GM21360 (cell line): ENCODE data around the gene PLD1.
"Not testable (repeated sequence)": the region's sequence is repeated elsewhere in the genome, so short reads cannot be mapped to it uniquely, and the experiment has no call there.

Experiments
- ATAC-seq: cut with Tn5 transposase; IDR thresholded peaks from one replicate; pipeline ENCODE4 v1.9.1; 2021; ENCODE audit warnings: mild to moderate bottlenecking, moderate library complexity; ENCODE audit not compliant: unreplicated experiment

The PLD1 gene

DNA sequence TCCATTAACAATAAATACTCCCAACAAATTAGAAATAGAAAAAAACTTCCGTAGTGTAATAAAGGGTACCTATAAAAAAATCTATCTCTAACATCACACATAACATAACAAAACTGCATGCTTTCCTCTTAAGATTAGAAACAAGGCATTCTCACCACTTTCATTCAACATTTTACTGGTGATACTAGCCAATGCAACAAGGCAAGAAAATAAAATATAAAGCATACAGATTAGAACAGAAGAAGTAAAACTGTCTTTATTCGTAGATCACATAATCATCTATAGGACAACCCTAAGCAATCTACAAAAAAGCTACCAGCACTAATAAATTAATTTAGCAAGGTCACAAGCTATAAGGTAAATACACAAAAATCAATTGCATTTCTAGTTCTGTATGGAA lies 107.1 kb downstream of the PLD1 start:
- no peak for ATAC-seq

DNA sequence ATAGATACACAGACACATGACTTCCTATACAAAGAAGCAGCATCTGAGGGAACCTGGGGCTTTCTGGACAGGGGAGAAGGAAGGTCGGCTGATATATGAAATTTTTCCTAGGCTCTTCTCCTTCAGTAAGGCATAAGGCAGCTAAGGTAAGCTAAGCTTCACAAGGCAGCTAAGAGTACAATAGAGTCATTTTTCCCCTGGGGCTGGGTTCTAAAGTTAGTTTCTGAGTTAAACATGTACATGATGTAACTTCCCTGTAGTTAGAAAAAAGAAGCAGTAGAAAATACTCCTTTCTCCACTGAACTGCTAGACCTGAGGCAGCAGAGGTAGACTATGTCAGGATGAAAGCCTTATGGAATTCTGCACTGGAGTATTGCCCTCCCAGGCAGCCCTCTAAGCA lies 109.6 kb downstream of the PLD1 start:
- no peak for ATAC-seq

DNA sequence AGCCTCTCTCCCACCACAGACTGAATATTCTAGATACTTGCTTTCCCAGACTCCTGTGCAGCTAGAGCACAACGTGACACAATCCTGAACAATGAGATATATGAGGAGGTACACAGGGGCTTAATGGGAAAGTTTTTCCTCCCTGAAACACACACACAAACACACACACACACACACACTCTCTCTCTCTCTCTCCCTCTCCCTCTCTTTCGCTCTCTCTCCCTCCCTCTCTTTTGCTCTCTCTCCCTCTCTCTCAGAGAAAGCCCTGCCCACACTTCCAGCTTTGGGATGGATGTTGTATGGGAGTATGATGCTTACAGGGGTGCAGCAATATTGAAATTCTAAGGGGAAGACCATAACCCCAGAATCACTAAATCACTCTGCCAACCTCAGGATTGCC lies 110.1 kb downstream of the PLD1 start:
- ATAC-seq = no peak

DNA sequence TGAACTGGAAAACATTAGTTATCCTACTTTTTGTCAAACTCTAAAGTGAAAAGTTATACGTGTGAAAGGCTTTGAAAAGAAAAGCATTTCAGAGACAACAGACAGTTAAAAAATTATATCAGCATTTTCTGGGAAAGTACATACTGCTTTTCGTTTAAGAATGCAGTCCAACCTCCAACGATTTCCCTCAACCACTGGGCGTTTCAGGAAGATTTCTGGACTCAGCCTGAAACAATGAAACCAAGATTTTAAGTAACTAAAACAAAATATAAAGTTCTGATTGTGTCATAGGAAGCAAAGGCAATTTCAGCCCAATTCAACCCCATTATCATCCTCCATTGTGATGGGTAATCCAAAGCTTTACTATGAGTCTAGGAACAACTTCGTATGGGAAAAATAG lies 110.7 kb downstream of the PLD1 start:
- ATAC-seq = no peak

DNA sequence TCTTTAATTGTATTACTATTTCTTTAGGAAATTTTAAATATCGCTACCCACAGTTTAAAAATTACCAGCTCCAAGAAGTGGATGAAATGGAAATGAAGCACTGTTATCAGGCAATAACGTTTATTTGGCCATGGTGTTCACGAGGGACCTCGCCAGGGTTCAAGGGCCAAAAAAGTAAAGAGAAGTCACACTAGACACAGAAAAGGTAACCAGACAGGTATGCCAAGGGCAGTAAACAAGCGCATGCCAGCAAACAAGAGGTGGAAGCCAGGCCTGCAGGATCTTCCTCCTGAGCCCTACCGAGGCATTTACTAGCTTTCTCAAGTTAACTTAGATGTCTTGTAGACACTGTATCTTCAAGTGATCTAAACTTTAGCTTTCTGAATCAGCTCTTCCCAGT lies 113.5 kb downstream of the PLD1 start:
- ATAC-seq = no peak

DNA sequence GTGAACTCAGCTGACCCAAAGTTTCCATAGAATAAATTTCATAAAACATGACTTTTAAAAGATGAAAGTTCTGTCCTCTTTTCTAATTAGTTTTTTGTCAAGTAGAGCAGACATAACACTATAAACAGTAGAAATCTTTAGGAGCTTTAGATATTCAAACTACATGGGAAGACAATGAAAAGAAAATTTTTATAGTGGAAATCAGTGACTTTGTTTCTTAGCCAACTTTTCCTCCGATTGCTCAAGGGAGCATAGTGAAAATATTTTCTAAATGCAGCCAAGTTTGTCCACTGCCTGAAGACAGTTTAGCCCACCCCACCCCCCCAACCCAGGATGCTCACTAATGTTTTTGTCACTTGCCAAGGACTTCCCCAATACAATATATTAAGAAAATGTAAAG lies 114.9 kb downstream of the PLD1 start:
- no peak for ATAC-seq

DNA sequence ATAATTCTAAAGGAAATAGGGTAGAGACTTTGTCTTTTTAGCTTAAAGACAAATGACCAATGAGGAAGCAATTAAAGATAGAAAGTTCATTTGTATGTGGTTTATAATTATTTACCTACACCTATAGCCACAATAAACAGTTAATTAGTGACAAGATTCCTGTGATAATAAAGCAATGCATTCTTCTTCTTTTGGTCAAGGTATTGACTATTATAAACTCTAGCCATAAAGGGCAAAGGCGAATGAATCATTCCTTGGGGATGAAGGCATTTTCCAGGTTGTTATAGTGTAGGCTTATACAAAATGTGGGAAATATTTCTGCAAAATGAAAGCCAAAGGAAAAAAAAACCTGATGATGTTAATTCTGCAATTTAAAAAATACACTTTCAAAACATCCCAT lies 115.4 kb downstream of the PLD1 start:
- no peak for ATAC-seq

DNA sequence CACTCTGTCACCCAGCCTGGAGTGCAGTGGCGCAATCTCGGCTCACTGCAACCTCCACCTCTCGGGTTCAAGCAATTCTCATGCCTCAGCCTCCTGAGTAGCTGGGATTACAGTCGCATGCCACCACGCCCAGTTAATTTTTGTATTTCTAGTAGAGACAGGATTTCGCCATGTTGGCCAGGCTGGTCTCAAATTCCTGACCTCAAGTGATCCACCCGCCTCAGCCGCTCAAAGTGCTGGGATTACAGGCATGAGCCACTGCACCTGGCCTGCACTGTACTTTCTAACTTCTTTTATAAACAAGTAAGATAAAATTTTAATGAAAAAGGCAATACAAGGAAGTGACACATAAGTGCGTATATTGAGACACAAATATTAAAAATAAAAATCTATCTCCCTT lies 117.7 kb downstream of the PLD1 start:
- ATAC-seq = not testable (repeated sequence)

DNA sequence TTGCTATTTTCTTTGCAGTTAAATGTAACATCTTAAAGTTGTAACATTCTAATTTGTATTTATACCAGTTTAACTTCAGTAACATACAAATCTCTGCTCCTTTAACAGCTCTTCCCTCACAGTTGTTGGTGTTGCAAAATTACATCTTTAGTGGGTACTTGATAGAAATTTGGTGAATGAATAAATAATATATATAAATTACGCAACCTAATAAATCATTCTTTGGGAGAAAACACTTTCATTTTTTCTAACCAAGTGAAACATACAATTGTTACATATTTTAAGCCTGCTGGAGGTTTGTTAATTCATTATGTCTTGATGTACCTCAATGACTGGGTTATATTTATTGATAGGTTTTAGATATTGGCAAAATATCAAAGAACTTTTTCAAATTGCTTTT lies 118.8 kb downstream of the PLD1 start:
- ATAC-seq = no peak

DNA sequence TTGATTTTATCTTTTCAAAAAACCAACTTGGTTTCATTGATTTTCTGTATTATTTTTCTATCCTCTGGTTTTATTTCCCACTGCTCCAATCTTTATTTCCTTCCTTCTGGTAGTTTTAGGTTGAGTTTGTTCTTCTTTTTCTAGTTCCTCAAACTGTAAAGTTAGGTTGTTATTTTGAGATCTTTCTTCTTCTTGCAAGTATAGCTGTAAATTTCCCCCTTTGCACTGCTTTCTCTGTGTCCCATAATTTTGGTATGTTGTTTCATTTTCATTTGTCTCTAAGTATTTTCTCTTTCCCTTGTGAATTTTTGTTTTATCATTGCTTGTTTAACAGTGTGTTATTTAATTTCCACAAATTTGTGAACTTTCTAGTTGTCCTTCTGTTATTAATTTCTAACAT lies 120.0 kb downstream of the PLD1 start:
- ATAC-seq = no peak

DNA sequence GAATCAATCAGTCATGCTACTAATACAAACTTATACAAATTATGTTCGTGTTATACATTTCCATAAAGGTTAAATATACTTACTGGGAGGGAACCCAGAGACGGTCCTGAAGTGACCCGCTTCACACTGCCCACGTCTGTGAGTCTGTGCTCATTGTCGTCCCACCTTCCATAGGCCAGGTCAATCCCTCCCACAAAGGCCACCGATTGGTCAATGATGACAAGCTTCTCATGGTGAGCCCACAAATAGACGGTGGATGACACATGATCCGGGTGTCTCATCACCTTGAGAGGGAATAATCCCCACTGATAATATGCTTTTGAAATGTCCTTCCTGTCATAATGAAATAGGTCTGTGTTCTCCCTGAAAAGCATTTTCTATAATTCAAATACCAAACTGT lies 121.7 kb downstream of the PLD1 start:
- ATAC-seq = no peak

DNA sequence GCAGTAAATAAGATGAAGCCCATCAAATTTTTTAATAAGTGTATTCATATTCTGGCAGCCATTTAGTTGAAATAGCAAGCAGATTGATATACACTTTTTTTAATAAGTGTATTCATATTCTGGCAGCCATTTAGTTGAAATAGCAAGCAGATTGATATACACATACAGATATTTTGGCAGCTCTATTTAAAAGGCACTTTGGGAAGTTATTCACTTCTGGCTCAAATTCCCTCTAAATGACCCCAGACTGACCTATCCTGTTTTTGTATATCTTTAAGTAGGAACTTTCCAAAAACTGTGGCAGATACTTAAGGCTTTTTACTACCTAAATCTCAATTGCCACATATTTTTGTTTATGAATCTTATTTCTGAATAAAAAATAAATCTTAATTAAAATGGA lies 122.3 kb downstream of the PLD1 start:
- no peak for ATAC-seq

DNA sequence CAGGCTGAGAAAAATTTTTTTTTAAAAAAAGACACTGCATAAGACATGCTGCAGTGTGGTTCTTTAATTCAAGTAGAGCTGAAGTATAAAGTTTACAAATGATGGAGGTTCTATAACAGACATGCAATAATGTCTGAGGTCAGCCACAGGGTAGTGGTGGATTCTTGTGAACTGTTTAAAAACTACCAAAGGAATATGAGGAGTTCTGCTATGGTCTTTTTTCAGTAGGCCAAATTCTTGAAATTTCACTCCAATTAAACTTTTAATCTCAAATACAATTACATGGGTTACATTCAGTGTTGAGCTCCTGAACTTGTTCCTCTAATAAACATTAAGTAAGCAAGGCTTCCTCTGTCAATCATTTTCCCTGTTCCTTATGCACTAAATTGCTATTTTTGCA lies 122.7 kb downstream of the PLD1 start:
- ATAC-seq = no peak

DNA sequence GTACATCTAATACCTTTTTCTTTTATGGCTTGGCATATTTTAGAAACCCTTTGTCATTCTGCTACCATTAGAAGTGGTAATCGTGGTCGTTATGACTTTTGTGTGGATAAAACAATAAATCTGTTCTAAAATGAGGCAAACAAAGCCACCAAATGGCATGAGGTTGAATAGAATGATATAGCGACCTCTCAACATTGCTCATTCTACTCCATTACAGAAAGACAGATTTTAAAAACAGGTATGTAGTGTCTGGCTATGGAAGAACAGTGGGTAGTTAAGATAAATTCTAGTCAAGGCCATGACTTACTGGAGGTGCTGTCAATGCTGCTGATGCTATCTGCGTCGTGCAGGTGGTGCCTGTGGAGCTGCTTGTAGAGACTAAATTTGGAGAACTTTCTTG lies 123.2 kb downstream of the PLD1 start:
- no peak for ATAC-seq

DNA sequence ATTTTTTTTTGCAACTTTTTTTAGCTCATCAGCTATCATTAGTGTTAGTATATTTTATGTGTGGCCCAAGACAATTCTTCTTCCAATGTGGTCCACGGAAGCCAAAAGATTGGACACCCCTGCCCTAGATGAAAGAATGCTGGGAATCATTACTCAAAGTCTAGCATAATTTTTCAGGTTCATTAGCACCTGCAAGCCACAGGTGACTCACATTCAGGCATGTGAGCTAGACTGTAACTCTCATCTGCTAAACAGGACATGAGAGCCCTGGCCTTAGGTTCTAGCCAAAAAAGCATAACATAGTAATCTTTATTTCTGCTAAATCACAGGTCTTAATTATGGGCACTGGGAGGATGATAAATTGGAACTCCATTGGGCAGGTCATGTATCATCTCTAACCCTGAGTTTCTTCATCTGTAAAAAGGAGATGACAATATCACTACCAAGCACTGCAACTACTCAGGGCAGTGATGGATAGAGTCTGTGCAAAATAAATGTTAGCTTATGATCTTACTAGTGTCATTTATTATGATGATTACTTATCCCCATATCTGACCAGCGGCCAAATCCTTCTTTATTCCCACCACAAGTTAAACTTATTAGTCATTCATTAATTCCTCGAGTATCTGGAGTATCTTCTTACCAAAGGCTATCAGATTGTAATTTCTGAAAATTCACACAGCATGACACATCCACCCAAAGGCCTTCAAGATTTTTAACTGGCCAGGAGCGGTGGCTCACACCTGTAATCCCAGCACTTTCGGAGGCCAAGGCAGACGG lies 125.0 kb downstream of the PLD1 start:
- ATAC-seq = no peak

DNA sequence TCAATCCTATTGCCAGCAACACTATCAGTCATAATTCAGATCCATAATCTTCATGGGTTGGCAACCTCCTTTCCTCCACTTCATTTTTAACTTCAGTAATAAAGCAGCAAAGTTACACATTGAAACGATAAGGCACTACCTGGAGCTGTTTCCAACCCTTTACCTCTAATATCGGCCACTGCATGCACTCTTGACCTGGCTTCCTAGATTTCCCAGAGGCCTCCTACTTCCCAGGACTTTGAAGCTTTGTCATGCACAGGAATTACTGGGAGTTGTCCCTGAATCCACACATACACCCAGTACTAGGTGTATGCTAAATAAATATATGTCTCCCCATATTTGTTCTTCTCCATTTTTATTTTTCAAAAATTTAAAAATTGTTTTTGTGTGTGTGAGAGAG lies 126.1 kb downstream of the PLD1 start:
- no peak for ATAC-seq

DNA sequence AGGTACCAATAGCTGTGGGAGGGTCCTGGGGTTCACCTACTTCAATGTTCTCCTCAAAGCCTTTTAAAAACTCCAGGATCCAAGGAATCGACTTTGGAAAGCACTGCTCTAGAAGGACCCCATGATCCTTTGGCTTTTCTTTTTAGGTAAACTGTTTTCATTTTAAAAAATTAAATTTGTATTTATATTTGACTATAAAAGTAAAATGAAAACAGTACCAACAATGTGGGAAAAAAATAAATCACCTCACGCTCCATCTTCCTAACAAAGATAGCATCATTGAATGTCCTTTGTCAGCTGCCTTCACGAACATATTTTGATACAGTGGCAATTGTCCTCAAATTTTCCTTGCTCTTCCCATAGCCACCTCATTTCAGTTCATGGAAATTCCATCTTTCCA lies 127.5 kb downstream of the PLD1 start:
- no peak for ATAC-seq

DNA sequence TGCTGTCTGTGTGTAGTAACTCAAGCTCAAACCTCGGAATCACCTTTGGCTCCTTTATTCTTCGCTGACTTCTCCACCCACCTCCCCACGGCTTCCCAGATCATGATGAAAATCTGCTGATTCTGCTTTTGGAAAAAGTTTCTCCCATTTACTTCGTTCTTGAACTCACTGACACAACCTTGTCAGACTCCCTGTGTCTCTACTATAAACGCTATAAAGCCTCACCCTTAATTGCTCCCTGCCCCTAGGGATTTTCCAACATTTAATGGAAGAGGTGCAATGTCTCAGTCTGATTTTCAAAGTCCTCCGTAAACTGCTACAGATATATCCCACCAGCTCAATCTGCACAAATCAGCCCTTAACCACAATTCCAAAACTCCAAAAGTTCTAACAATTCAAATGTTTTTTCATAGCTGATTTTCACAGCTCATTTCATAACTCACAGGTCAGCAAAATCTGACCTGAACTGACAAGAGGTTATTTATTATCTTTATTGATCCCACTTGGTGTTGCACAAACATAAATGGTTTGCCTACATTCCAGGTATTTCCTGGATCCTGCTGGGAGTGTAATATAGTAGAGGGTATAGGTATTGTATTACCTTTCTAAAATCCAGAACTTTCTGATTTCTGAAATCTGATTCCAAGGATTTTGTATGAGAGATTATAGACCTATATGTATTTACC lies 129.4 kb downstream of the PLD1 start:
- no peak for ATAC-seq

DNA sequence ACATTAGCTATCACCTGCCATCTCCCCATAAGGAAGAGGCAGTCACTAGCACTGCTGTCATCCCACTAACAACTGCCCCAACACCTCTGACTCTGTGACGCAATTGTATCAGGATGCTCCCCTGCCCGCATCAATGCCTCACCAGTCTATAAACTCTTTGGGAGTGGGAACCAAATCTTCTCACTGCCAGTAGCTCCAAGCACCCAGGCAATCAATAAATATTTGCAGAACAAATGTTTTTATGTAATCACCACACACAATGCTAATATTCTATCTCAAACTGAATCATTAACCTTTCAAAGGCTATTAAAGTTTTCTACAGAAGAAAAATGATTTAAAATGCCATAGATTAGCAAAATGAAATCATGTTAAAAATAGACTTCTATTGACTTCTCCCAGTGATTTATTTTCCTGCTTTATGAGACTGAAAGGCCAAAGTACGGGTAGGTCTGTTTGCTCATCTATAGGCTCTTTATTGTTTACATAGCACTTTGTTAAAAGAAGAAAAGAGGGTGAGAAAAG lies 131.3 kb downstream of the PLD1 start:
- no peak for ATAC-seq

DNA sequence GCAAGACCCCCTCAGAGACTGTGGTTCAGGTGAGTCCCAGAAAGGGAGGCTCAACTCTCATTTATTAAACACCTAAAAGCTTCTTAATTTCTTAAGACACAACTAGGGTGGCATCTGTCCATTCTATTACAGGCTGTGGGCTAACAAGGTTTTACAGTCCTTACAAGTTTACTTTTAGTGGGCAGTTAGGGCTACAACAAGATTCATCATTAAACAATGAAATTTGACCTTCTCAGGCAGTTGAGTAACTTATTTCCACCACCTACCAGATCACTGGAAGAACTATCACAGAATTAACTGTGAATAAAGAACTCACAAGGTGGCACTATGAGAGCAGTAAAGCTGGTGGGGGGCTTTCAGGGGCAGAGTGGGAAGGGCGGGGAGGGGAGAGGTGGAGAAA lies 132.6 kb downstream of the PLD1 start:
- ATAC-seq = no peak

DNA sequence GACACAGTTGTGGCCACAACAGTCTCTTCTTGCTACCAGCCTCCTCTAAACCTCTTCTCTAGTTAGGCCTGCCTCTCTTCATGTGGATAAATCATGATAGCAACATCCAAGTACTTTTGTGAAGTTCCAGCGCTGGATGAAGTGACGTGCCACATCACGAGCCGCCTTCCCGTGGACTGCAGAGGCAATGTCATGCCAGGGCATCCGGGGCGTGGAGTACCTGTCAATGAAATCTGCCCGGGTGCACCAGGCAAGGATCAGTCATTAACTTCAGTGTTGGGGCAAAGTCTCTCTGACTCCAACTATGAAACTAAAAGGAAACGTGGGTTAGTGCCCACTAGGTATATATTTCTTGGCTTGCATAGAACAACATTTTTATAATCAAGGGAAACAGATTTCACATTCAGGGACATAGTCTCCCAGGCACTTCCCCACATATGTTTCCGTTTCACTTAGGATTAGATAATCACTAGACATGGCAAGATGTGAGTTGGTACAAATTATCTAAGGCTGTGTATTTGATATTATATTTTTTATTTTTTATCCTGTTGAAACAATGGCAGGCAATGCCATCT lies 133.6 kb downstream of the PLD1 start:
- ATAC-seq = no peak

DNA sequence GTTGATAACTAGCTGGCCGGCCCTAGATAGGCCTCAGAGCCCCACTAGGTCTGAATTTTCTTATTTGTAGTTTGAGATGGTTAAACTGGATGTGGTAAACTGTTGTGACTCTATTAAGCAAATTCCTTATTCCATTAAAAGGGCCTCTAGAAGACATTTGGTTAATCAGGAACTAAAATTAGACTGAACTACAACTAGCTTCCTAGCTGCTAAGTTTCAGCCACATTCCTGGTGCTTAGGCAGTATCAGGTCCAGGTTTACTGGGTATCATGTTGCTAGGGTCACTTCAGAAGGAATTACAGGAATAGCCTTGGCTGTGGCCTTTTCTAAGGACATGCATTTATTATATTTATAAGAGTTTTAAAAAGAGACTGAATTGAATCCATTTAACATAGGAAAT lies 136.3 kb downstream of the PLD1 start:
- no peak for ATAC-seq
